Ovary (tissue), 9 donors: ENCODE measurements around the gene RETN. TPM values are rescaled to one million over a fixed set of nuclear protein-coding genes. Genes with fewer than 3 reads are reported as not detected.

Experiments
- DNase-seq, 5 donors: peaks; one replicate each; pipeline ENCODE4 v3.0.0-alpha.2; 2019 to 2020
- H3K27ac ChIP-seq, 2 donors: fragments of 200-600 bp; one replicate each; pipeline versions ENCODE4 v1.5.1 to v1.8.0; 2019 to 2022
- H3K27me3 ChIP-seq: fragments of 200-600 bp; one replicate; pipeline ENCODE4 v1.8.0; 2022
- H3K36me3 ChIP-seq: fragments of 200-600 bp; sonication (generic); one replicate; pipeline ENCODE4 v1.5.1; 2019
- H3K4me1 ChIP-seq: one replicate; pipeline ENCODE4 v1.8.1; 2013; ENCODE audit warnings: mild to moderate bottlenecking, moderate library complexity; ENCODE audit not compliant: insufficient read depth
- H3K4me3 ChIP-seq: fragments of 200-600 bp; sonication (generic); one replicate; pipeline ENCODE4 v1.5.1; 2017
- H3K9me3 ChIP-seq, 2 donors: fragments of 200-600 bp in 1 of 2; sonication (generic) in 1 of 2; one replicate each; pipeline versions ENCODE4 v1.5.1 to v1.8.1; 2013 to 2019; ENCODE audit warnings: mild to moderate bottlenecking in 1 of 2, moderate library complexity in 1 of 2
- EP300 ChIP-seq: sonication (generic); formaldehyde crosslinking; IDR thresholded peaks from one replicate; pipeline ENCODE4 v1.6.1; 2017; ENCODE audit warnings: antibody characterized with exemption
- POLR2A ChIP-seq: fragments of 450-650 bp; IDR thresholded peaks from one replicate; pipeline ENCODE4 v1.6.1; 2017; ENCODE audit warnings: antibody characterized with exemption, mild to moderate bottlenecking, moderate library complexity
- WGBS, 3 donors: extraction: QIAGEN DNeasy Blood & Tissue Kit in 1 of 3; methylation state at CpG; one replicate each; pipeline versions ENCODE4 v1.1.5 to v1.1.7; 2013 to 2017; 5-methylcytosine and 5-hydroxymethylcytosine counted together
- intact Hi-C, 4 donors: fragments of 100-400 bp; cut with DNase I; formaldehyde crosslinking; loops; one replicate each; pipeline versions ENCODE4 v1.11.0 to v1.15.1; 2022 to 2023
- polyA plus RNA-seq, 2 donors: library from polyadenylated mRNA; stranded (reverse); fragments of 200-250 nt in 1 of 2; fragments of 350-450 nt in 1 of 2; fragmentation: Illumina TruSeq in 1 of 2; extraction: RNeasy Lipid Tissue Mini Kit (QIAGEN cat#74804) in 1 of 2; gene quantifications; one replicate each; pipeline ENCODE4 v1.2.3, GENCODE V29; 2013 to 2014
- total RNA-seq, 7 donors: library from RNA; depleted of rRNA in 2 of 7; stranded (reverse); fragments of >200 nt in 2 of 7; fragmentation: NEBNext Ultra II Directional in 3 of 7; extraction: Animal tissue kit (Norgen Biotek cat#: 25700) in 3 of 7; gene quantifications; one replicate each; pipeline versions ENCODE4 v1.1.0 to v1.2.4, GENCODE V29; 2016 to 2023
- TF ChIP-seq, protein P1 (sequence below), 3 donors: fragments of 450-650 bp in 2 of 3; fragments of 200-600 bp in 1 of 3; IDR thresholded peaks; one replicate each; pipeline versions ENCODE4 v1.5.1 to v1.8.0; 2016 to 2022; ENCODE audit warnings: antibody characterized with exemption in 3 of 3, mild to moderate bottlenecking in 1 of 3
- donor health status: DM: no; HTN: no; CAD: no; lungs with moderate emphysema.
- donor health status: DM: no; HTN: no; CAD: no.
- donor health status: Bipolar disorder and iron deficiency.
- donor health status: DM: yes; HTN: yes; CAD: no.
- donor health status: DM: no; HTN: no; CAD: no.
- donor health status: DM: yes; HTN: yes; CAD: no.

The RETN gene
- total and polyA plus RNA-seq, 9 donors: 0.46 to 0.52 (median 0.48) TPM; not detected in 6

DNA sequence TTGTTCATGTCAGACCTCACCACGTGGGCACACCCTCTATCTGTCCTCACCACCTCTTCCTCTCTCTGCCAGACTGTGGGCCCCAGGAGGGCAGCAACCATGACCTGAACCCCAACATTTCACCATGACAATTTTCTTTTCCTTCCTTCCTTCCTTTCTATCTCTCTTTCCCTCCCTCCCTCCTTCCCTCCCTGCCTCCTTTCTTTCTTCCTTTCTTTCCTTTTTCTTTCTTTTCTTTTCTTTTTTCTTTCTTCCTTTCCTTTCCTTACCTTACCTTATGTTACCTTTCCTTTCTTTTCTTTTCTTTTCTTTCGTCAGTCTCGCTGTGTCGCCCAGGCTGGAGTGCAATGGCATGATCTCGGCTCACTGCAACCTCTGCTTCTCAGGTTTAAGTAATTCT, 41.8 kb downstream of the RETN start:
- Histone ChIP-seq H3K27ac (no peak overlapping the region), H3K27me3 (no peaks in the 10 kb centered on the region), H3K9me3 (no peaks in the 10 kb centered on the region), H3K36me3 (no peaks in the 10 kb centered on the region), H3K4me1 (no peaks in the 10 kb centered on the region), H3K4me3 (no peak overlapping the region)
- intact Hi-C loops: loop anchor here in 1 of 4 donors (10.0 kb wide), 1 partner anchor 1536 kb away; no protein-coding TSS in a partner anchor
- DNase-seq: no peak
- TF ChIP-seq POLR2A (no peak), EP300 (no peak)
- TF ChIP-seq, protein P1, sequence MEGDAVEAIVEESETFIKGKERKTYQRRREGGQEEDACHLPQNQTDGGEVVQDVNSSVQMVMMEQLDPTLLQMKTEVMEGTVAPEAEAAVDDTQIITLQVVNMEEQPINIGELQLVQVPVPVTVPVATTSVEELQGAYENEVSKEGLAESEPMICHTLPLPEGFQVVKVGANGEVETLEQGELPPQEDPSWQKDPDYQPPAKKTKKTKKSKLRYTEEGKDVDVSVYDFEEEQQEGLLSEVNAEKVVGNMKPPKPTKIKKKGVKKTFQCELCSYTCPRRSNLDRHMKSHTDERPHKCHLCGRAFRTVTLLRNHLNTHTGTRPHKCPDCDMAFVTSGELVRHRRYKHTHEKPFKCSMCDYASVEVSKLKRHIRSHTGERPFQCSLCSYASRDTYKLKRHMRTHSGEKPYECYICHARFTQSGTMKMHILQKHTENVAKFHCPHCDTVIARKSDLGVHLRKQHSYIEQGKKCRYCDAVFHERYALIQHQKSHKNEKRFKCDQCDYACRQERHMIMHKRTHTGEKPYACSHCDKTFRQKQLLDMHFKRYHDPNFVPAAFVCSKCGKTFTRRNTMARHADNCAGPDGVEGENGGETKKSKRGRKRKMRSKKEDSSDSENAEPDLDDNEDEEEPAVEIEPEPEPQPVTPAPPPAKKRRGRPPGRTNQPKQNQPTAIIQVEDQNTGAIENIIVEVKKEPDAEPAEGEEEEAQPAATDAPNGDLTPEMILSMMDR (IDR thresholded peaks at IDR 0.05): no peak
- WGBS, 3 donors: 81 to 84% (median 84%) methylated on average over 5 of the region's 5 CpGs

DNA sequence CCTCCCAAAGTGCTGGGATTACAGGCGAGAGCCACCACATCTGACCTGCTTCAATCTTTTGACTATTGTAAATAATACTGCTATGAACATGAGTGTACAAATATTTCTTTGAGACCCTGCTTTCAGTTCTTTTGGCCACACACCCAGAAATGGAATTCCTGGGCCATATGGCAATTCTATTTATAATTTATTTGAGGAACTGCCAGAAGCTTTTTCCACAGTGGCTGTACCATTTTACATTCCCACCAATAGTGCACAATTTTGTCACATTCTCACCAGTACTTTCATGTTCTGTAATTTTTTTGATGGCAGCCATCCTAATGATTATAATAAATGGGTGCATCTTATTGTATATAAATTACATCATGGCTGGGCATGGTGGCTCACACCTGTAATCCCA, 46.8 kb downstream of the RETN start:
- intact Hi-C loops: loop anchor here in 1 of 4 donors (10.0 kb wide), 1 partner anchor 1541 kb away; no protein-coding TSS in a partner anchor
- WGBS, 3 donors: 42 to 78% (median 48%) methylated on average over 1 of the region's 1 CpG
- DNase-seq: no peak
- Histone ChIP-seq H3K4me1 (no peaks in the 10 kb centered on the region), H3K36me3 (no peaks in the 10 kb centered on the region), H3K9me3 (no peaks in the 10 kb centered on the region), H3K27ac (no peak overlapping the region), H3K27me3 (no peaks in the 10 kb centered on the region), H3K4me3 (no peak overlapping the region)
- TF ChIP-seq EP300 (no peak), POLR2A (no peak)
- TF ChIP-seq, protein P1 (IDR thresholded peaks at IDR 0.05): no peak

DNA sequence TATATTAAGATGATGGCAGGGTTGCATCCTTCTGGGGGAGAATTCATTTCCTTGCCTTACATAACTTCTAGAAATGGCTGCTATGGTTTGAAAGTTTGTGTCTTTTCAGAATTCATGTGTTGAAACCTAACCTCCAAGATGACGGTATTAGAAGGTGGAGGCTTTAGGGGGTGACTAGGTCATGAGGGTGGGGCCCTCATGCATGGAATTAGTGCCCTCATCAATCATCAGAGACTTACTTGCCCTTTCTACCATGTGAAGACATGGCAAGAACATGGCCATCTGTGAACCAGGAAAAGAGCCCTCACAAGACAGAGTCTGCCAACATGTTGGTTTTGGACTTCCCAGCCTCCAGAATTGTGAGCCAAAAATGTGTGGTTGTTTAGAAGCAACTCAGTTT, 47.9 kb downstream of the RETN start:
- H3K27me3 ChIP-seq: no peaks in the 10 kb centered on the region
- intact Hi-C loops: loop anchor here in 1 of 4 donors (10.0 kb wide), 1 partner anchor 1542 kb away; no protein-coding TSS in a partner anchor
- 55 to 82% (median 66%) methylated on average over 1 of the region's 1 CpG for WGBS, 3 donors

DNA sequence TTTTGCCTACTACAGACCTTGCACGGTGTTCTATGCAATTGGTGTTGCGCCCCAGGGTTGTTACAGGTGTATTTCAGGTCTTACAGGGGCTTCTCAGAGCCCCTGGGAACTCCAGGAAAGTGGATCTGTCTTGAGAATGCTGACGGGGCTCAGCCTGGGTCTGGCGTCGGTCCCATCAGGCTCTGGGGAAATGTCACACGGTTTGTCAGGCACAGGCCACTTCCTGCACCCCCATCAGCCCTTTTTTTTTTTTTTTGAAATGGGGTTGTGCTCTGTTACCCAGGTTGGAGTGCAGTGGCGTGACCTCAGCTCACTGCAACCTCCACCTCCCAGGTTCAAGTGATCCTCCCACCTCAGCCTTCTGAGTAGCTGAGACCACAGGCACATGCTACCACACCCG, 49.8 kb downstream of the RETN start:
- TF ChIP-seq EP300 (no peak), POLR2A (no peak)
- TF ChIP-seq, protein P1 (IDR thresholded peaks at IDR 0.05): no peak
- Histone ChIP-seq H3K4me1 (no peaks in the 10 kb centered on the region), H3K36me3 (no peaks in the 10 kb centered on the region), H3K27ac (no peak overlapping the region), H3K27me3 (no peaks in the 10 kb centered on the region), H3K4me3 (no peak overlapping the region), H3K9me3 (no peaks in the 10 kb centered on the region)
- intact Hi-C loops: loop anchor here in 1 of 4 donors (10.0 kb wide), 1 partner anchor 1544 kb away; no protein-coding TSS in a partner anchor
- WGBS, 3 donors: 59 to 73% (median 71%) methylated on average over 8 of the region's 8 CpGs
- no peak for DNase-seq

More for the DNA sequence above, 47.9 kb downstream of the RETN start:
- Histone ChIP-seq H3K36me3 (no peaks in the 10 kb centered on the region), H3K9me3 (no peaks in the 10 kb centered on the region), H3K4me1 (no peaks in the 10 kb centered on the region), H3K27ac (no peak overlapping the region), H3K4me3 (no peak overlapping the region)
- no peak for DNase-seq
- TF ChIP-seq EP300 (no peak), POLR2A (no peak)
- TF ChIP-seq, protein P1 (IDR thresholded peaks at IDR 0.05): no peak

Other genes starting within 250 kb of the RETN start
- 1 to 10 TPM; 2.8 to 5.1 (median 3.7) TPM for gene PEX11G, start 180.0 kb upstream of the RETN start, total RNA-seq
- 1 to 10 TPM in 1 of 2 donors, under 1 TPM in 1; 0.40 to 6.0 TPM for gene PEX11G, start 180.0 kb upstream of the RETN start, polyA plus RNA-seq
- 100 to 1,000 TPM in 2 of 7 donors, 10 to 100 TPM in 5; 55.0 to 112 (median 88.2) TPM for gene ZNF358, start 152.9 kb upstream of the RETN start, total RNA-seq
- gene ZNF358, start 152.9 kb upstream of the RETN start, polyA plus RNA-seq: 10 to 100 TPM in 1 of 2 donors, 1 to 10 TPM in 1; 9.2 to 91.7 TPM
- 10 to 100 TPM in 6 of 7 donors, 1 to 10 TPM in 1; 9.2 to 18.9 (median 13.6) TPM for gene MCOLN1, start 146.4 kb upstream of the RETN start, total RNA-seq
- gene MCOLN1, start 146.4 kb upstream of the RETN start, polyA plus RNA-seq: 10 to 100 TPM in 1 of 2 donors, 1 to 10 TPM in 1; 6.1 to 20.4 TPM
- 10 to 100 TPM; 31.0 to 69.1 (median 60.1) TPM for gene PNPLA6, start 133.3 kb upstream of the RETN start, total RNA-seq
- gene PNPLA6, start 133.3 kb upstream of the RETN start, polyA plus RNA-seq: 10 to 100 TPM; 19.0 to 30.6 TPM
- 1 to 10 TPM in 4 of 7 donors, under 1 TPM in 3; 0.08 to 8.2 (median 1.9) TPM for gene CAMSAP3, start 73.2 kb upstream of the RETN start, total RNA-seq
- 1 to 10 TPM in 1 of 2 donors, under 1 TPM in 1; 0.57 to 1.4 TPM for gene CAMSAP3, start 73.2 kb upstream of the RETN start, polyA plus RNA-seq
- 10 to 100 TPM; 39.5 to 71.7 (median 50.8) TPM for gene XAB2, start 39.5 kb upstream of the RETN start, total RNA-seq
- gene XAB2, start 39.5 kb upstream of the RETN start, polyA plus RNA-seq: 10 to 100 TPM in 1 of 2 donors, 1 to 10 TPM in 1; 4.2 to 63.0 TPM
- gene PET100, start 39.3 kb upstream of the RETN start, total RNA-seq: 10 to 100 TPM; 11.9 to 77.8 (median 58.3) TPM
- 10 to 100 TPM; 44.6 to 53.7 TPM for gene PET100, start 39.3 kb upstream of the RETN start, polyA plus RNA-seq
- gene PCP2, start 35.3 kb upstream of the RETN start, total RNA-seq: under 1 TPM in 2 of 7 donors, not detected in 5; 0.38 to 0.50 TPM
- gene PCP2, start 35.3 kb upstream of the RETN start, polyA plus RNA-seq: under 1 TPM in 1 of 2 donors, not detected in 1; 0.40 TPM
- 10 to 100 TPM in 4 of 7 donors, 1 to 10 TPM in 3; 4.9 to 35.6 (median 11.4) TPM for gene STXBP2, start 31.9 kb upstream of the RETN start, total RNA-seq
- gene STXBP2, start 31.9 kb upstream of the RETN start, polyA plus RNA-seq: 10 to 100 TPM in 1 of 2 donors, 1 to 10 TPM in 1; 8.2 to 25.0 TPM
- under 1 TPM in 3 of 7 donors, not detected in 4; 0.23 to 0.83 (median 0.27) TPM for gene MCEMP1, start 8.0 kb downstream of the RETN start, total RNA-seq
- gene MCEMP1, start 8.0 kb downstream of the RETN start, polyA plus RNA-seq: under 1 TPM in 1 of 2 donors, not detected in 1; 0.06 TPM
- gene TRAPPC5, start 11.8 kb downstream of the RETN start, total RNA-seq: 100 to 1,000 TPM in 1 of 7 donors, 10 to 100 TPM in 6; 44.0 to 111 (median 69.3) TPM
- 10 to 100 TPM in 1 of 2 donors, under 1 TPM in 1; 0.32 to 57.2 TPM for gene TRAPPC5, start 11.8 kb downstream of the RETN start, polyA plus RNA-seq
- gene FCER2, start 33.1 kb downstream of the RETN start, total RNA-seq: under 1 TPM in 1 of 7 donors, not detected in 6; 0.38 TPM
- 1 to 10 TPM in 1 of 2 donors, under 1 TPM in 1; 0.08 to 1.1 TPM for gene FCER2, start 33.1 kb downstream of the RETN start, polyA plus RNA-seq
- 1 to 10 TPM in 1 of 7 donors, under 1 TPM in 5, not detected in 1; 0.33 to 1.4 (median 0.46) TPM for gene CLEC4G, start 63.1 kb downstream of the RETN start, total RNA-seq
- gene CLEC4G, start 63.1 kb downstream of the RETN start, polyA plus RNA-seq: under 1 TPM; 0.27 to 0.71 TPM
- 1 to 10 TPM in 6 of 7 donors, under 1 TPM in 1; 0.48 to 3.9 (median 1.7) TPM for gene CD209, start 78.5 kb downstream of the RETN start, total RNA-seq
- gene CD209, start 78.5 kb downstream of the RETN start, polyA plus RNA-seq: 10 to 100 TPM in 1 of 2 donors, under 1 TPM in 1; 0.85 to 26.1 TPM
- 10 to 100 TPM in 1 of 7 donors, 1 to 10 TPM in 5, under 1 TPM in 1; 0.65 to 19.8 (median 2.9) TPM for gene CLEC4M, start 94.2 kb downstream of the RETN start, total RNA-seq
- 1 to 10 TPM; 3.6 to 7.2 TPM for gene CLEC4M, start 94.2 kb downstream of the RETN start, polyA plus RNA-seq
- gene EVI5L, start 161.2 kb downstream of the RETN start, total RNA-seq: 10 to 100 TPM in 5 of 7 donors, 1 to 10 TPM in 2; 5.1 to 15.9 (median 13.1) TPM
- 10 to 100 TPM in 1 of 2 donors, 1 to 10 TPM in 1; 7.2 to 10.9 TPM for gene EVI5L, start 161.2 kb downstream of the RETN start, polyA plus RNA-seq
- gene PRR36, start 205.3 kb downstream of the RETN start, total RNA-seq: 1 to 10 TPM in 3 of 7 donors, under 1 TPM in 4; 0.45 to 2.2 (median 0.95) TPM
- under 1 TPM; 0.05 to 0.27 TPM for gene PRR36, start 205.3 kb downstream of the RETN start, polyA plus RNA-seq
- 1 to 10 TPM in 1 of 7 donors, under 1 TPM in 4, not detected in 2; 0.10 to 2.1 (median 0.72) TPM for gene LRRC8E, start 219.5 kb downstream of the RETN start, total RNA-seq
- under 1 TPM; 0.13 to 0.97 TPM for gene LRRC8E, start 219.5 kb downstream of the RETN start, polyA plus RNA-seq
- 10 to 100 TPM in 5 of 7 donors, 1 to 10 TPM in 2; 9.2 to 35.5 (median 26.3) TPM for gene MAP2K7, start 234.8 kb downstream of the RETN start, total RNA-seq
- gene MAP2K7, start 234.8 kb downstream of the RETN start, polyA plus RNA-seq: 10 to 100 TPM in 1 of 2 donors, 1 to 10 TPM in 1; 6.3 to 32.2 TPM
- gene TGFBR3L, start 245.8 kb downstream of the RETN start, total RNA-seq: 1 to 10 TPM in 2 of 7 donors, not detected in 5; 1.0 to 6.9 TPM
- under 1 TPM in 1 of 2 donors, not detected in 1; 0.18 TPM for gene TGFBR3L, start 245.8 kb downstream of the RETN start, polyA plus RNA-seq